Tibial nerve (tissue), 3 donors: ENCODE results near the gene TCF4.

Source experiments
- POLR2A ChIP-seq, 2 donors: fragments of 450-650 bp; IDR thresholded peaks; one replicate each; pipeline ENCODE4 v1.6.1; 2017; ENCODE audit warnings: antibody characterized with exemption in 2 of 2, mild to moderate bottlenecking in 2 of 2, moderate library complexity in 2 of 2
- TF ChIP-seq, protein P1 (sequence below), 5 experiments: fragments of 200-600 bp in 3 of 5; fragments of 450-650 bp in 2 of 5; sonication (generic) in 3 of 5; IDR thresholded peaks; one replicate each; pipeline ENCODE4 v1.5.1; 2016 to 2019; ENCODE audit warnings: antibody characterized with exemption in 5 of 5, mild to moderate bottlenecking in 3 of 5, moderate library complexity in 2 of 5

DNA sequence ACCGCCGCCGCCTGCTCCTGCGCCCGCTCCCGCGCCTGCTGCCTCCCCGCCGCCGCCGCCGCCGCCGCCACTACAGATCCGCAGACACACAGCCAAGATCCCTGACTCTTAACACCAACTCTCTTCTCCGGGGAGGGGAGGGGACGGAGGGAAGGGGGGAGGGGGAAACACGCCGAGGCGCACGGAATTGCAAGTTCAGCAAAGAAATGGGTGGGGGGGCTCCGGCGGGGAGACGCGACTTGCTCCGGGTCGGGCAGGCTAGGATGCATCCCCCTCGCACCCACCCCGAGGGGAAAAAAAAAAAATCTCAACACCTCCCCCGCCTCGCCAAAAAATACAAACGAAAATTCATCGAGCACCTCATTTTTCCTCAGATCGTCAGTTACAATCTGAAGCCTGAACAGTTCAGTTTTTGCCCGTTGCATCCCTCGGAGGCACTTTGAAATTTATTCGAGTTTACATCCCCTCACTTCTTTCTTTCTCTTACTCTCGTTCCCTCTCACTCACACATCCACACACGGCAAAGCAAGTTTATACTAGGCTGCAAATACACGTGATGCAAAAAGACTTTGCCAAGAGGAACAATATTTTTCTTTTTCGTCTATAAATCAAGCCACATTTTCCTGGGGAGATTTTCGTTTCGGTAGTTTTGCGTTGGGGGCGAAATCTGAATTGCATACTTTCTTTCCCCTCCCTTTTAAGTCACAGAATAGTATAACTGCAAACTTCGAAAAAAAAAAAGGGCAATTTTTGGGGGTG, at the start of gene TCF4:
- TF ChIP-seq, protein P1, sequence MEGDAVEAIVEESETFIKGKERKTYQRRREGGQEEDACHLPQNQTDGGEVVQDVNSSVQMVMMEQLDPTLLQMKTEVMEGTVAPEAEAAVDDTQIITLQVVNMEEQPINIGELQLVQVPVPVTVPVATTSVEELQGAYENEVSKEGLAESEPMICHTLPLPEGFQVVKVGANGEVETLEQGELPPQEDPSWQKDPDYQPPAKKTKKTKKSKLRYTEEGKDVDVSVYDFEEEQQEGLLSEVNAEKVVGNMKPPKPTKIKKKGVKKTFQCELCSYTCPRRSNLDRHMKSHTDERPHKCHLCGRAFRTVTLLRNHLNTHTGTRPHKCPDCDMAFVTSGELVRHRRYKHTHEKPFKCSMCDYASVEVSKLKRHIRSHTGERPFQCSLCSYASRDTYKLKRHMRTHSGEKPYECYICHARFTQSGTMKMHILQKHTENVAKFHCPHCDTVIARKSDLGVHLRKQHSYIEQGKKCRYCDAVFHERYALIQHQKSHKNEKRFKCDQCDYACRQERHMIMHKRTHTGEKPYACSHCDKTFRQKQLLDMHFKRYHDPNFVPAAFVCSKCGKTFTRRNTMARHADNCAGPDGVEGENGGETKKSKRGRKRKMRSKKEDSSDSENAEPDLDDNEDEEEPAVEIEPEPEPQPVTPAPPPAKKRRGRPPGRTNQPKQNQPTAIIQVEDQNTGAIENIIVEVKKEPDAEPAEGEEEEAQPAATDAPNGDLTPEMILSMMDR (IDR thresholded peaks at IDR 0.05) = no peak
- TF ChIP-seq POLR2A (IDR thresholded peaks at IDR 0.05) = no peak
